Liver (tissue), 9 donors: ENCODE data around the gene SPEG. TPM values are rescaled to one million over a fixed set of nuclear protein-coding genes. Genes with fewer than 3 reads are reported as not detected.

ENCODE experiments used
- DNase-seq: peaks from one replicate; pipeline ENCODE4 v3.0.0-alpha.2; 2017; ENCODE audit warnings: low spot score
- H3K27ac ChIP-seq, 2 donors: one replicate each; pipeline ENCODE4 v1.7.0; 2013; ENCODE audit warnings: inconsistent platforms in 2 of 2, low read length in 2 of 2, control low read depth in 1 of 2, low read depth in 1 of 2, mild to moderate bottlenecking in 1 of 2
- H3K27me3 ChIP-seq, 4 donors: one replicate each; pipeline versions ENCODE4 v1.6.1 to v1.7.0; 2013; ENCODE audit warnings: low read length in 3 of 4, inconsistent platforms in 1 of 4, mild to moderate bottlenecking in 1 of 4, moderate library complexity in 1 of 4; ENCODE audit not compliant: control insufficient read depth in 4 of 4, insufficient read depth in 4 of 4
- H3K36me3 ChIP-seq, 4 donors: one replicate each; pipeline versions ENCODE4 v1.6.1 to v1.7.0; 2013; ENCODE audit warnings: low read length in 3 of 4, mild to moderate bottlenecking in 3 of 4, low read depth in 1 of 4, moderate library complexity in 1 of 4; ENCODE audit not compliant: control insufficient read depth in 4 of 4, insufficient read depth in 3 of 4
- H3K4me1 ChIP-seq, 4 donors: one replicate each; pipeline versions ENCODE4 v1.6.1 to v1.7.0; 2013; ENCODE audit warnings: low read length in 3 of 4, mild to moderate bottlenecking in 3 of 4, moderate library complexity in 1 of 4; ENCODE audit not compliant: control insufficient read depth in 4 of 4, insufficient read depth in 4 of 4
- H3K4me3 ChIP-seq, 3 donors: one replicate each; pipeline versions ENCODE4 v1.6.1 to v1.7.0; 2013; ENCODE audit warnings: low read length in 3 of 3, control low read depth in 1 of 3, low read depth in 1 of 3, mild to moderate bottlenecking in 1 of 3
- H3K9ac ChIP-seq, 2 donors: one replicate each; pipeline ENCODE4 v1.7.0; 2013; ENCODE audit warnings: low read length in 2 of 2, mild to moderate bottlenecking in 2 of 2, moderate library complexity in 2 of 2, control low read depth in 1 of 2, low read depth in 1 of 2
- H3K9me3 ChIP-seq, 4 donors: one replicate each; pipeline versions ENCODE4 v1.6.1 to v1.7.0; 2013; ENCODE audit warnings: low read length in 3 of 4; ENCODE audit not compliant: control insufficient read depth in 4 of 4
- EGR1 ChIP-seq, 2 donors: IDR thresholded peaks; 2 replicates each; pipeline ENCODE4 v1.6.1; 2016 to 2018; ENCODE audit warnings: antibody characterized with exemption in 2 of 2, low read depth in 2 of 2
- FOXA1 ChIP-seq: IDR thresholded peaks from 2 replicates; pipeline ENCODE4 v1.6.1; 2016; ENCODE audit warnings: antibody characterized with exemption
- FOXA2 ChIP-seq: IDR thresholded peaks from 2 replicates; pipeline ENCODE4 v1.6.1; 2016; ENCODE audit warnings: antibody characterized with exemption
- GABPA ChIP-seq, 2 donors: IDR thresholded peaks in 1 of 2; conservative IDR thresholded peaks in 1 of 2; 2 replicates each; pipeline ENCODE4 v1.6.1; 2016; ENCODE audit warnings: antibody characterized with exemption in 2 of 2, mild to moderate bottlenecking in 1 of 2, moderate library complexity in 1 of 2
- HNF4A ChIP-seq, 2 donors: conservative IDR thresholded peaks; 2 replicates each; pipeline ENCODE4 v1.6.1; 2016; ENCODE audit warnings: antibody characterized with exemption in 2 of 2, mild to moderate bottlenecking in 2 of 2
- HNF4G ChIP-seq: IDR thresholded peaks from 2 replicates; pipeline ENCODE4 v1.6.1; 2016; ENCODE audit warnings: antibody characterized with exemption
- JUND ChIP-seq, 2 donors: IDR thresholded peaks; 2 replicates each; pipeline ENCODE4 v1.6.1; 2016; ENCODE audit warnings: antibody characterized with exemption in 2 of 2
- NR2F2 ChIP-seq: IDR thresholded peaks from 2 replicates; pipeline ENCODE4 v1.6.1; 2016; ENCODE audit warnings: antibody characterized with exemption
- RAD21 ChIP-seq, 2 donors: IDR thresholded peaks; 2 replicates each; pipeline ENCODE4 v1.6.1; 2016; ENCODE audit warnings: antibody characterized with exemption in 2 of 2, mild to moderate bottlenecking in 2 of 2
- RXRA ChIP-seq, 2 donors: IDR thresholded peaks; 2 replicates each; pipeline ENCODE4 v1.6.1; 2017 to 2018; ENCODE audit warnings: antibody characterized with exemption in 2 of 2, mild to moderate bottlenecking in 1 of 2
- SP1 ChIP-seq: IDR thresholded peaks from 2 replicates; pipeline ENCODE4 v1.6.1; 2018; ENCODE audit warnings: antibody characterized with exemption, mild to moderate bottlenecking
- TAF1 ChIP-seq: conservative IDR thresholded peaks from 2 replicates; pipeline ENCODE4 v1.6.1; 2016; ENCODE audit warnings: antibody characterized with exemption, mild to moderate bottlenecking
- YY1 ChIP-seq: IDR thresholded peaks from 2 replicates; pipeline ENCODE4 v1.6.1; 2016; ENCODE audit warnings: antibody characterized with exemption, mild to moderate bottlenecking
- WGBS: extraction: QIAGEN DNeasy Blood & Tissue Kit; methylation state at CpG from one replicate; pipeline ENCODE4 v1.1.7; 2013; 5-methylcytosine and 5-hydroxymethylcytosine counted together
- polyA plus RNA-seq, 2 donors: library from polyadenylated mRNA; stranded (reverse) in 1 of 2; unstranded in 1 of 2; fragments of 200-250 nt in 1 of 2; fragments of >200 nt in 1 of 2; fragmentation: Nextera tagmentation in 1 of 2; extraction: Ambion mirVana in 1 of 2; gene quantifications; one replicate each; pipeline versions ENCODE4 v1.2.1 to v1.2.3, GENCODE V29; 2013 to 2015
- total RNA-seq, 2 donors: library from RNA; depleted of rRNA; stranded (reverse); fragments of >200 nt; gene quantifications; one replicate each; pipeline ENCODE4 v1.2.3, GENCODE V29; 2014
- TF ChIP-seq, protein P1 (sequence below): fragments of 150-350 bp; IDR thresholded peaks from 2 replicates; pipeline ENCODE4 v1.5.1; 2017; ENCODE audit warnings: improper control_type of control experiment, low read depth, low read length; ENCODE audit not compliant: missing input control
- TF ChIP-seq, protein P2 (sequence below): IDR thresholded peaks from 2 replicates; pipeline ENCODE4 v1.6.1; 2016; ENCODE audit warnings: antibody characterized with exemption
- TF ChIP-seq, protein P3 (sequence below): IDR thresholded peaks from 2 replicates; pipeline ENCODE4 v1.6.1; 2016; ENCODE audit warnings: antibody characterized with exemption
- TF ChIP-seq, protein P4 (sequence below): IDR thresholded peaks from 2 replicates; pipeline ENCODE4 v1.6.1; 2016; ENCODE audit warnings: antibody characterized with exemption, mild to moderate bottlenecking
- TF ChIP-seq, protein P5 (sequence below): IDR thresholded peaks from 2 replicates; pipeline ENCODE4 v1.6.1; 2016; ENCODE audit warnings: antibody characterized with exemption
- donor health status: healthy.
- donor health status: healthy.
- donor health status: healthy.
- donor health status: healthy.
- donor health status: healthy.

The SPEG gene
- total and polyA plus RNA-seq, 4 donors, result 0.51 to 0.96 (median 0.66) TPM

DNA sequence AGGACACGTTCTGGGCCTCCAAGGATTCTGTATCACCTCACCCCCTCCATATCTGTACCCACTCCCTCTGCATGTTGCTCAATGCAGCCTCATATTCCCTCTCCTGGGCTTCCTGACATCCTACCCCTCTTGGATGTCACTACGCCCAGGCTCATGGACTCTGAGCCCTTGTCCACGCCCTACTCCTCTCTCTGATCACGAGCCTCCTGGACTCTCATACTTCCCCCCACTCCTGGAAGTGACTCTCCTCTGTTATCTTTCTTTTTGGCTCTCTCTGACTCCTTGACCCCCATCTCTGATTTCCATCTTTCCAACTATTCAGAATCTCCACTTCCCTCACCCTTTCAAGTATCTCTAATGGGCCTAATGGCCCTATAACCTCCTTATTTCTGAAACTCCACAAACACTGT lies 111.3 kb downstream of the SPEG start:
- Histone ChIP-seq H3K9me3 (no peaks in the 10 kb centered on the region), H3K4me1 (peaks cover 14 to 25% (median 19%) of the 10 kb centered on the region in 4 donors), H3K9ac (no peak overlapping the region), H3K27me3 (no peaks in the 10 kb centered on the region), H3K36me3 (peaks cover under 1 to 2% (median 2%) of the 10 kb centered on the region in 4 donors), H3K4me3 (no peak overlapping the region), H3K27ac (no peak overlapping the region)
- no peak for TF ChIP-seq TAF1
- no peak for TF ChIP-seq JUND (IDR thresholded peaks at IDR 0.05)
- TF ChIP-seq HNF4A (conservative IDR thresholded peaks at IDR 0.05), result no peak
- TF ChIP-seq FOXA2, result no peak
- TF ChIP-seq, protein P1, sequence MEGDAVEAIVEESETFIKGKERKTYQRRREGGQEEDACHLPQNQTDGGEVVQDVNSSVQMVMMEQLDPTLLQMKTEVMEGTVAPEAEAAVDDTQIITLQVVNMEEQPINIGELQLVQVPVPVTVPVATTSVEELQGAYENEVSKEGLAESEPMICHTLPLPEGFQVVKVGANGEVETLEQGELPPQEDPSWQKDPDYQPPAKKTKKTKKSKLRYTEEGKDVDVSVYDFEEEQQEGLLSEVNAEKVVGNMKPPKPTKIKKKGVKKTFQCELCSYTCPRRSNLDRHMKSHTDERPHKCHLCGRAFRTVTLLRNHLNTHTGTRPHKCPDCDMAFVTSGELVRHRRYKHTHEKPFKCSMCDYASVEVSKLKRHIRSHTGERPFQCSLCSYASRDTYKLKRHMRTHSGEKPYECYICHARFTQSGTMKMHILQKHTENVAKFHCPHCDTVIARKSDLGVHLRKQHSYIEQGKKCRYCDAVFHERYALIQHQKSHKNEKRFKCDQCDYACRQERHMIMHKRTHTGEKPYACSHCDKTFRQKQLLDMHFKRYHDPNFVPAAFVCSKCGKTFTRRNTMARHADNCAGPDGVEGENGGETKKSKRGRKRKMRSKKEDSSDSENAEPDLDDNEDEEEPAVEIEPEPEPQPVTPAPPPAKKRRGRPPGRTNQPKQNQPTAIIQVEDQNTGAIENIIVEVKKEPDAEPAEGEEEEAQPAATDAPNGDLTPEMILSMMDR, result no peak
- TF ChIP-seq, protein P2, sequence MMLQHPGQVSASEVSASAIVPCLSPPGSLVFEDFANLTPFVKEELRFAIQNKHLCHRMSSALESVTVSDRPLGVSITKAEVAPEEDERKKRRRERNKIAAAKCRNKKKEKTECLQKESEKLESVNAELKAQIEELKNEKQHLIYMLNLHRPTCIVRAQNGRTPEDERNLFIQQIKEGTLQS, result no peak
- no peak for TF ChIP-seq RXRA (IDR thresholded peaks at IDR 0.05)
- TF ChIP-seq FOXA1, result no peak
- no peak for TF ChIP-seq NR2F2
- TF ChIP-seq, protein P3, sequence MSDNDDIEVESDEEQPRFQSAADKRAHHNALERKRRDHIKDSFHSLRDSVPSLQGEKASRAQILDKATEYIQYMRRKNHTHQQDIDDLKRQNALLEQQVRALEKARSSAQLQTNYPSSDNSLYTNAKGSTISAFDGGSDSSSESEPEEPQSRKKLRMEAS, result no peak
- TF ChIP-seq, protein P4, sequence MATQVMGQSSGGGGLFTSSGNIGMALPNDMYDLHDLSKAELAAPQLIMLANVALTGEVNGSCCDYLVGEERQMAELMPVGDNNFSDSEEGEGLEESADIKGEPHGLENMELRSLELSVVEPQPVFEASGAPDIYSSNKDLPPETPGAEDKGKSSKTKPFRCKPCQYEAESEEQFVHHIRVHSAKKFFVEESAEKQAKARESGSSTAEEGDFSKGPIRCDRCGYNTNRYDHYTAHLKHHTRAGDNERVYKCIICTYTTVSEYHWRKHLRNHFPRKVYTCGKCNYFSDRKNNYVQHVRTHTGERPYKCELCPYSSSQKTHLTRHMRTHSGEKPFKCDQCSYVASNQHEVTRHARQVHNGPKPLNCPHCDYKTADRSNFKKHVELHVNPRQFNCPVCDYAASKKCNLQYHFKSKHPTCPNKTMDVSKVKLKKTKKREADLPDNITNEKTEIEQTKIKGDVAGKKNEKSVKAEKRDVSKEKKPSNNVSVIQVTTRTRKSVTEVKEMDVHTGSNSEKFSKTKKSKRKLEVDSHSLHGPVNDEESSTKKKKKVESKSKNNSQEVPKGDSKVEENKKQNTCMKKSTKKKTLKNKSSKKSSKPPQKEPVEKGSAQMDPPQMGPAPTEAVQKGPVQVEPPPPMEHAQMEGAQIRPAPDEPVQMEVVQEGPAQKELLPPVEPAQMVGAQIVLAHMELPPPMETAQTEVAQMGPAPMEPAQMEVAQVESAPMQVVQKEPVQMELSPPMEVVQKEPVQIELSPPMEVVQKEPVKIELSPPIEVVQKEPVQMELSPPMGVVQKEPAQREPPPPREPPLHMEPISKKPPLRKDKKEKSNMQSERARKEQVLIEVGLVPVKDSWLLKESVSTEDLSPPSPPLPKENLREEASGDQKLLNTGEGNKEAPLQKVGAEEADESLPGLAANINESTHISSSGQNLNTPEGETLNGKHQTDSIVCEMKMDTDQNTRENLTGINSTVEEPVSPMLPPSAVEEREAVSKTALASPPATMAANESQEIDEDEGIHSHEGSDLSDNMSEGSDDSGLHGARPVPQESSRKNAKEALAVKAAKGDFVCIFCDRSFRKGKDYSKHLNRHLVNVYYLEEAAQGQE, result no peak
- TF ChIP-seq GABPA (IDR thresholded peaks at IDR 0.05 in 1 of 2, conservative IDR thresholded peaks at IDR 0.05 in 1 of 2), result no peak
- TF ChIP-seq RAD21 (IDR thresholded peaks at IDR 0.05), result no peak
- no peak for TF ChIP-seq SP1
- no peak for TF ChIP-seq HNF4G
- TF ChIP-seq, protein P5, sequence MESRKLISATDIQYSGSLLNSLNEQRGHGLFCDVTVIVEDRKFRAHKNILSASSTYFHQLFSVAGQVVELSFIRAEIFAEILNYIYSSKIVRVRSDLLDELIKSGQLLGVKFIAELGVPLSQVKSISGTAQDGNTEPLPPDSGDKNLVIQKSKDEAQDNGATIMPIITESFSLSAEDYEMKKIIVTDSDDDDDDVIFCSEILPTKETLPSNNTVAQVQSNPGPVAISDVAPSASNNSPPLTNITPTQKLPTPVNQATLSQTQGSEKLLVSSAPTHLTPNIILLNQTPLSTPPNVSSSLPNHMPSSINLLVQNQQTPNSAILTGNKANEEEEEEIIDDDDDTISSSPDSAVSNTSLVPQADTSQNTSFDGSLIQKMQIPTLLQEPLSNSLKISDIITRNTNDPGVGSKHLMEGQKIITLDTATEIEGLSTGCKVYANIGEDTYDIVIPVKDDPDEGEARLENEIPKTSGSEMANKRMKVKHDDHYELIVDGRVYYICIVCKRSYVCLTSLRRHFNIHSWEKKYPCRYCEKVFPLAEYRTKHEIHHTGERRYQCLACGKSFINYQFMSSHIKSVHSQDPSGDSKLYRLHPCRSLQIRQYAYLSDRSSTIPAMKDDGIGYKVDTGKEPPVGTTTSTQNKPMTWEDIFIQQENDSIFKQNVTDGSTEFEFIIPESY, result no peak
- WGBS, result 71% methylated on average over 4 of the region's 4 CpGs
- DNase-seq, result no peak

DNA sequence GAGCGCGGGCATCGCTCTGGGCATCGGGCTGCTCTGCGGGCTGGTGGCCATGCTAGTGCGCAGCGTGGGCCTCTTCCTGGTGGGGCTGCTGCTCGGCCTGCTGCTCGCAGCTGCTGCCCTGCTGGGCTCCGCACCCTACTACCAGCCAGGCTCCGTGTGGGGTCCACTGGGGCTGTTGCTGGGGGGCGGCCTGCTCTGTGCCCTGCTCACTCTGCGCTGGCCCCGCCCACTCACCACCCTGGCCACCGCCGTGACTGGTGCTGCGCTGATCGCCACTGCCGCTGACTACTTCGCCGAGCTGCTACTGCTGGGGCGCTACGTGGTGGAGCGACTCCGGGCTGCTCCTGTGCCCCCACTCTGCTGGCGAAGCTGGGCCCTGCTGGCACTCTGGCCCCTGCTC lies 113.0 kb downstream of the SPEG start:
- H3K9ac ChIP-seq, result no peak overlapping the region
- H3K4me3 ChIP-seq, result no peak overlapping the region
- WGBS, result 96% methylated on average over 26 of the region's 26 CpGs
- peaks cover 0 to 2% (median 0%) of the 10 kb centered on the region in 4 donors for H3K27me3 ChIP-seq
- H3K36me3 ChIP-seq, result no peaks in the 10 kb centered on the region
- no peak for DNase-seq
- no peak overlapping the region for H3K27ac ChIP-seq
- no peaks in the 10 kb centered on the region for H3K9me3 ChIP-seq
- peaks cover 9 to 23% (median 14%) of the 10 kb centered on the region in 4 donors for H3K4me1 ChIP-seq
- TF ChIP-seq EGR1 (IDR thresholded peaks at IDR 0.05; ENCODE audit: low read depth in 2 of 2), result no peak
- TF ChIP-seq NR2F2, result no peak
- no peak for TF ChIP-seq RXRA (IDR thresholded peaks at IDR 0.05)
- TF ChIP-seq HNF4G, result no peak
- TF ChIP-seq, protein P2, result no peak
- no peak for TF ChIP-seq SP1
- TF ChIP-seq, protein P3, result no peak
- TF ChIP-seq RAD21 (IDR thresholded peaks at IDR 0.05), result no peak
- no peak for TF ChIP-seq JUND (IDR thresholded peaks at IDR 0.05)
- TF ChIP-seq, protein P5, result no peak
- no peak for TF ChIP-seq TAF1
- TF ChIP-seq, protein P1, result no peak
- no peak for TF ChIP-seq FOXA1
- no peak for TF ChIP-seq FOXA2
- TF ChIP-seq GABPA (IDR thresholded peaks at IDR 0.05 in 1 of 2, conservative IDR thresholded peaks at IDR 0.05 in 1 of 2), result no peak
- TF ChIP-seq YY1, result no peak
- TF ChIP-seq HNF4A (conservative IDR thresholded peaks at IDR 0.05), result no peak
